ENCODE measurements around the gene MRPL53. TPM values are rescaled to one million over a fixed set of nuclear protein-coding genes. Genes with fewer than 3 reads are reported as not detected.

MRPL53 gene
- total and polyA plus RNA-seq, 2 donors from 2014 or later: 85.1 to 157 TPM

- H3K9ac ChIP-seq (ENCODE audit: low read length in 3 of 3): no peak overlapping the region
- H3K4me3 ChIP-seq (ENCODE audit: low read length in 3 of 3): no peak overlapping the region
- intact Hi-C loops (cut with DNase I): no loop called here
- peaks cover 0 to 3% (median 0%) of the 10 kb centered on the region in 3 donors for H3K4me1 ChIP-seq (ENCODE audit: control insufficient read depth in 2 of 3, insufficient read depth in 2 of 3, low read depth in 1 of 3, low read length in 3 of 3)
- DNase-seq (peak in 1 of 5 donors; percentile 43), FAIRE-seq (no peak)
- H3K9me3 ChIP-seq (ENCODE audit: control insufficient read depth in 2 of 3, insufficient read depth in 1 of 3, low read length in 3 of 3): no peaks in the 10 kb centered on the region
- peaks cover 3 to 40% (median 15%) of the 10 kb centered on the region in 3 donors for H3K36me3 ChIP-seq (ENCODE audit: control insufficient read depth in 2 of 3, insufficient read depth in 3 of 3, low read length in 3 of 3)
- no peak overlapping the region for H3K27ac ChIP-seq (ENCODE audit: low read depth in 2 of 2, low read length in 2 of 2)
- TF ChIP-seq CTCF (IDR thresholded peaks at IDR 0.05; ENCODE audit: borderline replicate concordance, extremely low read depth, insufficient read depth): no peak
- H3K27me3 ChIP-seq (ENCODE audit: control insufficient read depth, insufficient read depth, low read length): no peaks in the 10 kb centered on the region
Measured at GRCh38 chr2:74424139-74424992, 48.1 kb downstream of the MRPL53 start.

GRCh38 chr2:74423231-74424095 lies 49.0 kb downstream of the MRPL53 start:
- peak in 1 of 5 donors; percentile 51 for DNase-seq
- Histone ChIP-seq H3K27ac (ENCODE audit: low read depth in 2 of 2, low read length in 2 of 2) (no peak overlapping the region), H3K27me3 (ENCODE audit: control insufficient read depth, insufficient read depth, low read length) (no peaks in the 10 kb centered on the region), H3K9ac (ENCODE audit: low read length in 3 of 3) (no peak overlapping the region), H3K4me1 (ENCODE audit: control insufficient read depth in 2 of 3, insufficient read depth in 2 of 3, low read depth in 1 of 3, low read length in 3 of 3) (peaks cover 0 to 3% (median 0%) of the 10 kb centered on the region in 3 donors), H3K9me3 (ENCODE audit: control insufficient read depth in 2 of 3, insufficient read depth in 1 of 3, low read length in 3 of 3) (no peaks in the 10 kb centered on the region), H3K36me3 (ENCODE audit: control insufficient read depth in 2 of 3, insufficient read depth in 3 of 3, low read length in 3 of 3) (peaks cover under 1 to 33% (median 7%) of the 10 kb centered on the region in 3 donors), H3K4me3 (ENCODE audit: low read length in 3 of 3) (no peak overlapping the region)
- no peak for FAIRE-seq
- intact Hi-C loops (cut with DNase I): no loop called here
- no peak for TF ChIP-seq CTCF (IDR thresholded peaks at IDR 0.05; ENCODE audit: borderline replicate concordance, extremely low read depth, insufficient read depth)

Other genes with a start within 250 kb of the MRPL53 start
- gene SLC4A5, start 129.3 kb downstream of the MRPL53 start, total RNA-seq: 5.2 TPM
- gene SLC4A5, start 129.3 kb downstream of the MRPL53 start, polyA plus RNA-seq (ENCODE audit: insufficient read depth, low read depth, low replicate concordance): 1.1 TPM
- gene DCTN1, start 92.4 kb downstream of the MRPL53 start, total RNA-seq: 134 TPM
- 191 TPM for gene DCTN1, start 92.4 kb downstream of the MRPL53 start, polyA plus RNA-seq (ENCODE audit: insufficient read depth, low read depth, low replicate concordance)
- gene C2orf81, start 51.1 kb downstream of the MRPL53 start, total RNA-seq: 11.6 TPM
- 8.8 TPM for gene C2orf81, start 51.1 kb downstream of the MRPL53 start, polyA plus RNA-seq (ENCODE audit: insufficient read depth, low read depth, low replicate concordance)
- gene WDR54, start 51.0 kb downstream of the MRPL53 start, total RNA-seq: 23.3 TPM
- gene WDR54, start 51.0 kb downstream of the MRPL53 start, polyA plus RNA-seq (ENCODE audit: insufficient read depth, low read depth, low replicate concordance): 37.6 TPM
- gene RTKN, start 30.7 kb downstream of the MRPL53 start, total RNA-seq: 76.4 TPM
- 95.6 TPM for gene RTKN, start 30.7 kb downstream of the MRPL53 start, polyA plus RNA-seq (ENCODE audit: insufficient read depth, low read depth, low replicate concordance)
- 44.2 TPM for gene INO80B, start 17.6 kb downstream of the MRPL53 start, total RNA-seq
- gene INO80B, start 17.6 kb downstream of the MRPL53 start, polyA plus RNA-seq (ENCODE audit: insufficient read depth, low read depth, low replicate concordance): 37.0 TPM
- gene WBP1, start 14.2 kb downstream of the MRPL53 start, total RNA-seq: 83.9 TPM
- 150 TPM for gene WBP1, start 14.2 kb downstream of the MRPL53 start, polyA plus RNA-seq (ENCODE audit: insufficient read depth, low read depth, low replicate concordance)
- gene MOGS, start 7.3 kb downstream of the MRPL53 start, total RNA-seq: 51.9 TPM
- gene MOGS, start 7.3 kb downstream of the MRPL53 start, polyA plus RNA-seq (ENCODE audit: insufficient read depth, low read depth, low replicate concordance): 27.5 TPM
- gene CCDC142, start 10.3 kb upstream of the MRPL53 start, total RNA-seq: 23.1 TPM
- gene CCDC142, start 10.3 kb upstream of the MRPL53 start, polyA plus RNA-seq (ENCODE audit: insufficient read depth, low read depth, low replicate concordance): 2.8 TPM
- 29.1 TPM for gene TTC31, start 10.4 kb upstream of the MRPL53 start, total RNA-seq
- gene TTC31, start 10.4 kb upstream of the MRPL53 start, polyA plus RNA-seq (ENCODE audit: insufficient read depth, low read depth, low replicate concordance): 11.5 TPM
- 2.5 TPM for gene LBX2, start 26.9 kb upstream of the MRPL53 start, total RNA-seq
- gene LBX2, start 26.9 kb upstream of the MRPL53 start, polyA plus RNA-seq (ENCODE audit: insufficient read depth, low read depth, low replicate concordance): 1.5 TPM
- 20.7 TPM for gene PCGF1, start 35.0 kb upstream of the MRPL53 start, total RNA-seq
- 20.1 TPM for gene PCGF1, start 35.0 kb upstream of the MRPL53 start, polyA plus RNA-seq (ENCODE audit: insufficient read depth, low read depth, low replicate concordance)
- not detected for gene TLX2, start 41.8 kb upstream of the MRPL53 start, total RNA-seq
- not detected for gene TLX2, start 41.8 kb upstream of the MRPL53 start, polyA plus RNA-seq (ENCODE audit: insufficient read depth, low read depth, low replicate concordance)
- gene DQX1, start 53.6 kb upstream of the MRPL53 start, total RNA-seq: not detected
- not detected for gene DQX1, start 53.6 kb upstream of the MRPL53 start, polyA plus RNA-seq (ENCODE audit: insufficient read depth, low read depth, low replicate concordance)
- gene AUP1, start 57.0 kb upstream of the MRPL53 start, total RNA-seq: 91.0 TPM
- 130 TPM for gene AUP1, start 57.0 kb upstream of the MRPL53 start, polyA plus RNA-seq (ENCODE audit: insufficient read depth, low read depth, low replicate concordance)
- gene HTRA2, start 57.3 kb upstream of the MRPL53 start, total RNA-seq: 30.8 TPM
- gene HTRA2, start 57.3 kb upstream of the MRPL53 start, polyA plus RNA-seq (ENCODE audit: insufficient read depth, low read depth, low replicate concordance): 44.2 TPM
- gene LOXL3, start 81.3 kb upstream of the MRPL53 start, total RNA-seq: 9.7 TPM
- gene LOXL3, start 81.3 kb upstream of the MRPL53 start, polyA plus RNA-seq (ENCODE audit: insufficient read depth, low read depth, low replicate concordance): 2.4 TPM
- gene DOK1, start 82.0 kb upstream of the MRPL53 start, total RNA-seq: 16.7 TPM
- 11.3 TPM for gene DOK1, start 82.0 kb upstream of the MRPL53 start, polyA plus RNA-seq (ENCODE audit: insufficient read depth, low read depth, low replicate concordance)
- 3.4 TPM for gene M1AP, start 175.7 kb upstream of the MRPL53 start, total RNA-seq
- gene M1AP, start 175.7 kb upstream of the MRPL53 start, polyA plus RNA-seq (ENCODE audit: insufficient read depth, low read depth, low replicate concordance): 0.49 TPM
- 10.8 TPM for gene SEMA4F, start 181.6 kb upstream of the MRPL53 start, total RNA-seq
- gene SEMA4F, start 181.6 kb upstream of the MRPL53 start, polyA plus RNA-seq (ENCODE audit: insufficient read depth, low read depth, low replicate concordance): 5.2 TPM

All from kidney (tissue), 14 donors.